GDM1 (cell line): Measurements from ENCODE around the gene ITGB1.
"Not testable (repeated sequence)": the region's sequence is repeated elsewhere in the genome, so short reads cannot be mapped to it uniquely, and the experiment has no call there.

Source experiments
- DNase-seq: peaks from one replicate; lab custom pipeline; 2025; lab: John Stamatoyannopoulos, UW

Gene ITGB1

DNA sequence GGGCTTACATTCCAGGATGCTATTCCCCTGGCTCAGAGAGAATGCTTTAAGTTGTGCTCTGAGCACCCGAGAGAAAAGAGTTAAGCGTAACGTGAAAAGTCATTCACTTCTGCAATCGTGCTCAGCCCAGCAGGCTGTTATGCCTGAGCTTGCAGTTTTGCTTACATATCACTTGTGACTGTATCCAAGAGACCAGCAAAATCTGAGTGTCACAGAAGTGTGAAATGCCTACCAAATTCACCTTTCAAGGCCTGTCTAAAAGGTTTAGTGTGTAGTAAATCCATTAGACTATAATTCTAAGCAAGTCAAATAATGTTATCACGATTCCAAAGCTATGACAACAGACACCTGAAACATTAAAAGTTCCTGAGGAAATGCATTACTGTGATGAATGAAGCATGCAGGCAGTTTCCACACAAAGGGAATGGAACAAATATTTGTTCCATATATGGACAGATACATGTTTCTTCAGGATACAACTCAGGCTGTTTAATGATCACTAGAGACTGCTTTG is 20.1 kb downstream of the ITGB1 start:
- DNase-seq = no peak

DNA sequence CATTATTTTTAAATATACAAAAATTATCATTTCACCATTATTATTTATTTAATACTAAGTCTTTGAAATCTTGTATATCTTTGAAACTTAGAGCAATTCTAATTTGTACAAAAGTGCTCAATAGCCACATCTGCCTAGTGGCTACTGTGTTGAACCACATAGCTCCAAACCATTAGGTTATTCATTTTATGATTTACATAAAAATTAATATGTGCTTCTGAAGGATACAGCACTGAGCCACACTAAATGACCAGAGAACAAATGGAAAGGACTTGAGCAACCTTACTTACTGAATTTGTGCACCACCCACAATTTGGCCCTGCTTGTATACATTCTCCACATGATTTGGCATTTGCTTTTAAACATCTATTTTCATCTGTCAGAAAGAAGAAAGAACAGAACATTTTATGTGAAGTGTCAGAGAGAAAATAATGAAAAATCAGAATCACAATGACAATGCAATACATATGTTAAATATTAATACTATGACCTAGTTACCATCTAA is 25.8 kb downstream of the ITGB1 start:
- no peak for DNase-seq

DNA sequence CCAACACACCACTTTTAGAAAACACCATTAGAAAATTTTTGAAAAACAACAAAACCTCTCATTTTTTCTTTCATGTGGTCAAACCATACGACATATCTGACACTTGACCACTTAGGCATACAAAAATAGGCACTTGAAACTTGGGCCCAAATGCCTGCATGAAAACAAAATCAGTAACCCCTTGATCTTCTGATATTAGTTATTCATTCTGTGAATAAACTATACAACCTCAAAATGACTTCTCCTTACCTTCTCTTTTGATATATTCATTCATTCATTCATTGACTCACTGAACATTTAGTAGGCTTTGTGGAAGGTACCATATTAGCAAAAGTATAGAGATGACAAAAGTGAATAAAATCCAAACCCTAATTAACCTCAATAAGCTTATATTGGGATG is 26.4 kb downstream of the ITGB1 start:
- DNase-seq = no peak

DNA sequence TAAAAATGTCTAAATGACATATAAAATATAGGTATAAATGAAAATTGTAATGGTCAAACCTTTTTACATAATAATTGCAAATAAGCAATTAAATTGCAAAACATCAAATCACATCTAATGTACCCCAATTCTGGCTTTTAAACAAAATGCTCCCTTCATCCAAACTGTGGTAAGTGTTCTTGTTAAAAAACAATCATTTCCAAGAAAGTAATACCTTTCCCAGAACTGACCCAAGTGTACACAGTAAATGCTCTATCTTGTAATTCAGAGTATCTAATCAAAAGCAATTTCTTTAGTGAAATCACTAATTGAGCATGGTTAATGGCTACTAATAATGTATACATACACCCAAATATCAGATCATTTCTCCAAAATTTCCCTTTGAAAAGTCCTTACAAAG is 28.0 kb downstream of the ITGB1 start:
- no peak for DNase-seq

- DNase-seq = no peak
Observed at GRCh38 chr10:32929634-32930033, 28.4 kb downstream of the ITGB1 start.

DNA sequence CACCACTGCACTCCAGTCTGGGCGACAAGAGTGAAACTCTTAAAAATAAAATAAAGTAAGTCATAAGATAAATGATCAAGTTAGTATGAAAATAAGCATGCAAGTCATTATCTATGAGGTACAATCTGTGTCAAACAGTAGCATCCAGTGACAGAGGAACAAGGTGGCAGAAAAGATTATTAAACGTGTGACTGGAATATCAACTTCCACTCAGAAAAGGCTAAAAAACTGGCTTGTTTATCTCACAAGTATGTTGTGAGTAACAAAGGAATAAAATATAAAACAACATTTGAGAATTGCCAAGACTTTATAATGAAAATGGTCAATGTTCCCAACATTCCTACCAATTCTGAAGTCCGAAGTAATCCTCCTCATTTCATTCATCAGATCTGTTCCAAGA is 30.3 kb downstream of the ITGB1 start:
- no peak for DNase-seq

DNA sequence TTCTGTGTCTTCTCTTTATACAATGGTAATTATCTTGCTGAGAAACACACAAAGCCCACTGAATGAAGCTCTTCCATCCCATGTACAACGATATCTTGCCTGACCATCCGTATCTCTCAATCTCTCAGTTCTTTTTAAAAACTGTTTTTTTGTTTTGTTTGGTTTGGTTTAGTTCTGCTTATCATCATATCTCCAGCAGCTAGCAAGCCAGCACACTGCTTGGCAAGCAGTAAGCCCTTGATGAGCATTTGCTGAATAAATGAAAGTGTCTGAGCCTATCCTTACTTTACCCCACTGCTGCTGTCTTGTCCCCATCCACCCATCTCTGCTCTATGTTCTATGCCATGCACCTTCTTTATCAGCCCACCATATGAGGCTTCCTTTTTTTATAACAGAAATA is 34.2 kb downstream of the ITGB1 start:
- DNase-seq = no peak

- no peak for DNase-seq
Observed at GRCh38 chr10:32923134-32923533, 34.9 kb downstream of the ITGB1 start.

DNA sequence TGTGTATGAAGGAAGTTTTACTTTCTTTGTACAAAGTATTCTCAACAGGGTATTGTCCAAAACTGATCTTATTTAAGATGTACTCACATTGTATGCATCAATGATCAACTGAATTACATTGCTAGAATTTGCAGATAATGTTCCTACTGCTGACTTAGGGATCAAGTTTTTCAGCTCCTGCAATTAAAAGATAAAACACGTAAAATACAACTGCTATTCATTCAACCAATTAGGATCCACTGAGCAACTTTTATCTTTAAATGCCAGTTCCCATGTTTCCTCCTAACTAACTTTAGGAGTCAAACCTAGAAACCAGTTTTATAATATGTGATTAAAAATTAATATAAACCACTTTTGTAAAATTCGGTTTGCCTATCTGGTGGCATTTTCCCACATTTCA is 35.9 kb downstream of the ITGB1 start:
- DNase-seq = no peak

DNA sequence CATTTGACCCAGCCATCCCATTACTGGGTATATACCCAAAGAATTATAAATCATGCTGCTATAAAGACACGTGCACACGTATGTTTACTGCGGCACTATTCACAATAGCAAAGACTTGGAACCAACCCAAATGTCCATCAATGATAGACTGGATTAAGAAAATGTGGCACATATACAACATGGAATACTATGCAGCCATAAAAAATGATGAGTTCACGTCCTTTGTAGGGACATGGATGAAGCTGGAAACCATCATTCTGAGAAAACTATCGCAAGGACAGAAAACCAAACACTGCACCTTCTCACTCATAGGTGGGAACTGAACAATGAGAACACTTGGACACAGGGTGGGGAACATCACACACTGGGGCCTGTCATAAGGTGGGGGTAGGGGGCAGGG is 40.2 kb downstream of the ITGB1 start:
- DNase-seq = not testable (repeated sequence)

GRCh38 chr10:32911285-32912016 is 46.6 kb downstream of the ITGB1 start:
- DNase-seq = no peak

DNA sequence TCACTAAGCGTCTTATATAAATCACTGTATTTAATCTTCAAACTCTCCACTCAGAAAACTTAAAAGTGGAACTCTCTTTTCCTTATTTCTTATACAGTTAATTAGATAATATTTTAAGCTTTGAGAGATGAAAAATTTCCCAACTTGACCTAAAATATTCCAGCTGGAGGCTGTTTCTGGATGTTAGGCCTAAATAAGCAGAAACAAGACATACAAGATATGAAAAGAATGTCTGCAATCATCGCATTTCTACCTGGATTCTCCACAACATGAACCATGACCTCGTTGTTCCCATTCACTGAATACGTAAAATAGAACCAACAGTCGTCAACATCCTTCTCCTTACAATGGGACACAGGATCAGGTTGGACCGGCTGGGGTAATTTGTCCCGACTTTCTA is 48.1 kb downstream of the ITGB1 start:
- not testable (repeated sequence) for DNase-seq

DNA sequence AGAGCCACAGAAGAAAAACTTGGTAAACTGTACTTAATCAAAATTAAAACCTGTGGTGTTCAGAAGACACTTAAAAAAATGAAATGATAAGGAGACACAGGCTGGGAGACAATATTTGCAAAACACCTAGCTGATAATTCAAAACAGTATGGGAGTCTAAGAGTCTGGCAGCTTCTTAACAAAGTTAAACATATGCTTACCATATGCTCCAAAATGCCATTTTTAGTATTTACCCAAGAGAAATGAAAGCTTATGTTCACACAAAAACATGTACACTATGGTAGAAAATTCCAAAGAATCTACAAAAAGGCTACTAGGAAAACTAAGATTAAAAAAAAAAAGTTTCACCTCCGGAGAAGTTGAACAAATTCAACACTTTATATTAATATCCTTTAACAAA is 48.6 kb downstream of the ITGB1 start:
- DNase-seq = no peak

DNA sequence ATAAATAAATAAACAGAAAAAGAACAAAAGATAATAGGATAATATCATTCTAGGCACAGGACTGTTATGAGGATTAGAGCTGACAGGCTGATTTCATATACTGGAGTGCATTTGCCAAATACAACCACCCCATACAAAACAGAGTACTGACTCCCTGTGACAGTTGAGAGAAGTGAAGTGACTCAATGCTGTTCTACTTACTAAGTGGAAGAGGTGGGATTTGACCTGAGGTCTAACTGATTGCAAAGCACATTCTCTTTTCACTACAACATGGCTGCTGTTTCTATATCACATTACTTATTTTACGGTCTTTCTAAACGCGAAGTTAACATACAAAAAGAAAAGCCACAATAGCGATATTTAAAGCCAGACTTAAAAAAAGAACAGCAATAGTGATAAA is 51.4 kb downstream of the ITGB1 start:
- no peak for DNase-seq

DNA sequence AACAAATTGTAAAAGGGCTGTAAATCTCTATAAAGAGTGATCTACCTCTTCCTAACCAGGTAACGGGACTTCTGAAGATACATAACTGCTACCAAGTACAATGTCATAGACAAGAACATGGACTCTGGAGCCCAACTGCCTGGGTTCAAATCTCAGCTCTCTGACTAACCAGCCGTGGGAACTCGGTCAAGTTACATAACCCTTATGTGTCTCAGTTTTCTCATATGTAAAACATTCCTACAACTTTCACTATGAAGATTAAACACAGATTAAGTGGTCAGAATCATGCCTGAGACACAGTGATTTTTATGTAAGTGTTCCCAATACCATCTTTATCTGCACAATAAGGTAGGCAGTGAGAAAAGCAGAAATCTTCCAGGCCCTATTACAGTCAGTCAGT is 52.6 kb downstream of the ITGB1 start:
- DNase-seq = no peak

DNA sequence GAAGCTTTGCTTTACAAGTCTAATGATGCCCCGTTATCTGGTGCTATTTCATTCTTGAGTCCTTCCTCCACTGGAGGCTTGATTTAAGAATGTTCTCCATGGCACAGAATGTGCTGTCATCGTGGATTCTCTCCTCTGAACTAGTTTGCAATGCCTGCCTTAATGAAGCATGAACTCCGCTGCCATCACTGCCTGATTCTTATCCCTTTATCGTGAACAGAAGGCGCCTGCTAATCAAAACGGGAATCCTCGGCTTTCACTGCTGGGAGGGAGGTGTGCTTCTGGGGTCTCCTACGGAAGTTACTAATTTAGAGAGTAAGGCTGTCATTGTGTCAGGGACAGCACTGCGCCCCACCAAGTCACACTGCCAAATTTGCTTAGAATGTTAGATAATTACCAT is 56.2 kb downstream of the ITGB1 start:
- no peak for DNase-seq

- DNase-seq = not testable (repeated sequence)
Observed at GRCh38 chr10:32895200-32895968, 62.6 kb downstream of the ITGB1 start.

DNA sequence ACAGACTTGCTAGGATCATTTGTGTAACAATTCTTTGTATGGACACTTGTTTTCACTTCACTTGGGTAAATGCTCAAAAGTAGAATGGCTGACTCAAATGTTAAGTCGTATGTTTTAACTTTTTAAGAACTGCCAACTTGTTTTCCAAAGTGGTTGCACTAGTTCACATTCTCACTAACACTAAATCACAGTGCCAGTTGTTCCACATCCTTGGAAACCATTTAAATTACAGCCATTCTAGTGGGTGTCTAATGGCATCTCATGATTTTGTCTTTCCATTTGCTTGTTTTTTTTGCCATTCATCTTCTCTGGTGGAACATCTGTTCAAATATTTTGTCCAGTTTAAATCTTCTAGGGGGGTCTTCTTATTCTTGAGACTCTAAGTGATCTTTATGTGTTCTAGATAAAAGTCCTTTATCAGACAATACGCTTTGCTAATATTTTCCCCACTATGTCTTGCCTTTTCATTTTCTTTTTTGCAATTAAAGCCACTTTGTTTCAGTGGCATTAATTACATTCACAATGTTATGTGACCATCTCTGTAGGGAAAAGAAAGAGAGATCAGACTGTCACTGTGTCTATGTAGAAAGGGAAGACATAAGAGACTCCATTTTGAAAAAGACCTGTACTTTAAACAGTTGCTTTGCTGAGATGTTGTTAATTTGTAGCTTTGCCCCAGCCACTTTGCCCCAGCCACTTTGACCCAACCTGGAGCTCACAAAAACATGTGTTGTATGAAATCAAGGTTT is 63.9 kb downstream of the ITGB1 start:
- DNase-seq = no peak

DNA sequence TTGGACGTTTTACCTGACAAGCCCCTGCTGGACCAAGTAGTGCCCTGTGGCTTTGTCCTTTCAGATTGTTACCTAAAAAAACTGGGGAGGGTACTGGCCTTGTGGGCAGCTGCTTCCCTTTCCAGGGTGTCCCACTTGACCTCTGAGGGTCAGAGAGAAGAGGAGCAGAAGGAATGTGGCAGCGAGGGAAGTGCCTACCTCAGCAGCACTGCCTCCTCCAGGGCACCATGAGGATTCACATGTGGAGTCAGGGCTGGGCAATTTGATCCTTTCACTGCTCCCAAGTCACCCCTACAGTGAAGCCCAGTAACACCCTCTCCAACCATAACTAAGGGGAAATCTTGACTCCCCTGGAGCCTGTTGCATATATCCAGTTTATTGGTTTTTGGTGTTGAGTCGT is 64.6 kb downstream of the ITGB1 start:
- no peak for DNase-seq

GRCh38 chr10:32891261-32891660 is 66.8 kb downstream of the ITGB1 start:
- no peak for DNase-seq

DNA sequence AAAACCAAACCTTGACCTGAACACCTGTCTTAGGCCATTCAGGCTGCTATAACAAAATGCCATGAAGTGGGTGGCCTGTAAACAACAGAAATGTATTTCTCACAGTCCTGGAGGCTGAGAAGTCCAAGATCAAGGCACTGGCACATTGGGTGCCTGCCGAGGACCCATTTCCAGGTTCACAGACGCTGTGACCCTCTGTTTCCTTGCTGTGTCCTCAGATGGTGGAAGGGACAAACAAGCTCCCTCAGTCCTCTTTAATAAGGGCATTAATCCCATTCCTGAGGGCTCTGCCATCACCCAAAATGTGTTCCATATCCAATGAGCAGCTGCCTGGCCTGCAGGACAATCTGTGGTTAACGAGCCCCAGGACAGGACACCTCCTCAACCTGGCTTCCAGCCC is 67.6 kb downstream of the ITGB1 start:
- no peak for DNase-seq

DNA sequence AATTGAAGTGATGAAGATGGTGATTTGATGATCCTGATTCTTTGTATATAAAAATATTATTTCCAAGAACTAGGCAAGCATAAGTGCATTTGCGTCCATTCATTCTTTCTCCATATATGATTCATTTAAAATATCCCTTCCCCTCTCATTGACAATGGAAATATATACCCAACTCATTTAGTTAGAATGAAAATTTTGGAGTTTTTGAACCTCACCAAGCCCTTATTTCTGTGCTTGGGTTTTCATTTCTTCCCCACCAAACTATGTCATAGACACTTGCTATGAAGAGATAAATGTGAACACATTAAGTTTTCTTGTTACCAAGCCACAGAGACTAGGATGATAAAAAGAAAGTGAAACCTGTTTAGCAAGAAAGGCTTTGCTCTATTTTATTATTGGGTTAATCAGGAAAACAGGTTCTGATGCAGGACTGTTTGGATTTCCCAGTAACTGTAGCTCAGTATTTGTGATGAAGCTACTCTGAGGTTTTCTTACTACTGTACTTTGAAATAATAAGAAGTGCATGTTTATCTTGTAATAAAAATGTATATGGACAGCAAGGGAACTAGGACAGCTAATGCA is 68.3 kb downstream of the ITGB1 start:
- DNase-seq = no peak
